Upper lobe of left lung (tissue), 4 donors: Measurements from ENCODE around the gene ZNF668.

Experiments used
- POLR2A ChIP-seq, 4 donors: fragments of 450-650 bp; IDR thresholded peaks; one replicate each; pipeline ENCODE4 v1.5.1; 2016 to 2017; ENCODE audit warnings: antibody characterized with exemption in 4 of 4, mild to moderate bottlenecking in 2 of 4
- POLR2AphosphoS5 ChIP-seq, 2 donors: sonication (generic); formaldehyde crosslinking; IDR thresholded peaks; one replicate each; pipeline ENCODE4 v1.5.1; 2017; ENCODE audit warnings: antibody characterized with exemption in 2 of 2
- TF ChIP-seq, protein P1 (sequence below), 6 experiments: fragments of 450-650 bp in 4 of 6; fragments of 200-600 bp in 2 of 6; sonication (generic) in 2 of 6; IDR thresholded peaks; one replicate each; pipeline ENCODE4 v1.5.1; 2016 to 2019; ENCODE audit warnings: antibody characterized with exemption in 6 of 6

- TF ChIP-seq POLR2AphosphoS5 (IDR thresholded peaks at IDR 0.05) (no peak), POLR2A (IDR thresholded peaks at IDR 0.05) (no peak)
- TF ChIP-seq, protein P1, sequence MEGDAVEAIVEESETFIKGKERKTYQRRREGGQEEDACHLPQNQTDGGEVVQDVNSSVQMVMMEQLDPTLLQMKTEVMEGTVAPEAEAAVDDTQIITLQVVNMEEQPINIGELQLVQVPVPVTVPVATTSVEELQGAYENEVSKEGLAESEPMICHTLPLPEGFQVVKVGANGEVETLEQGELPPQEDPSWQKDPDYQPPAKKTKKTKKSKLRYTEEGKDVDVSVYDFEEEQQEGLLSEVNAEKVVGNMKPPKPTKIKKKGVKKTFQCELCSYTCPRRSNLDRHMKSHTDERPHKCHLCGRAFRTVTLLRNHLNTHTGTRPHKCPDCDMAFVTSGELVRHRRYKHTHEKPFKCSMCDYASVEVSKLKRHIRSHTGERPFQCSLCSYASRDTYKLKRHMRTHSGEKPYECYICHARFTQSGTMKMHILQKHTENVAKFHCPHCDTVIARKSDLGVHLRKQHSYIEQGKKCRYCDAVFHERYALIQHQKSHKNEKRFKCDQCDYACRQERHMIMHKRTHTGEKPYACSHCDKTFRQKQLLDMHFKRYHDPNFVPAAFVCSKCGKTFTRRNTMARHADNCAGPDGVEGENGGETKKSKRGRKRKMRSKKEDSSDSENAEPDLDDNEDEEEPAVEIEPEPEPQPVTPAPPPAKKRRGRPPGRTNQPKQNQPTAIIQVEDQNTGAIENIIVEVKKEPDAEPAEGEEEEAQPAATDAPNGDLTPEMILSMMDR (IDR thresholded peaks at IDR 0.05), result no peak
Observed at GRCh38 chr16:31085873-31086628, 12.0 kb upstream of the ZNF668 start.
